IPS-20b (cell line): ENCODE data around the gene MYOF.

ENCODE experiments used
- H3K27ac ChIP-seq: one replicate; pipeline ENCODE4 v1.5.1; 2013; ENCODE audit warnings: low read length
- H3K27me3 ChIP-seq: 2 replicates; pipeline ENCODE4 v1.6.1; 2013; ENCODE audit warnings: mild to moderate bottlenecking, low read length, inconsistent platforms; ENCODE audit not compliant: insufficient read depth
- H3K36me3 ChIP-seq: 2 replicates; pipeline ENCODE4 v1.6.1; 2013; ENCODE audit warnings: low read depth, mild to moderate bottlenecking, inconsistent platforms, low read length, moderate library complexity; ENCODE audit not compliant: insufficient read depth
- H3K4me1 ChIP-seq: 2 replicates; pipeline ENCODE4 v1.6.1; 2013; ENCODE audit warnings: mild to moderate bottlenecking, control low read depth, inconsistent platforms, low read length, moderate library complexity; ENCODE audit not compliant: insufficient read depth
- H3K4me3 ChIP-seq: 2 replicates; pipeline ENCODE4 v1.5.1; 2013; ENCODE audit warnings: mild to moderate bottlenecking, low read length, inconsistent platforms
- H3K9ac ChIP-seq: 2 replicates; pipeline ENCODE4 v1.6.1; 2013; ENCODE audit warnings: low read depth, mild to moderate bottlenecking, inconsistent platforms, low read length, moderate library complexity
- H3K9me3 ChIP-seq: 2 replicates; pipeline ENCODE4 v1.6.1; 2013; ENCODE audit warnings: mild to moderate bottlenecking, low read depth, low read length, inconsistent platforms; ENCODE audit not compliant: insufficient read depth

MYOF gene, protein sequence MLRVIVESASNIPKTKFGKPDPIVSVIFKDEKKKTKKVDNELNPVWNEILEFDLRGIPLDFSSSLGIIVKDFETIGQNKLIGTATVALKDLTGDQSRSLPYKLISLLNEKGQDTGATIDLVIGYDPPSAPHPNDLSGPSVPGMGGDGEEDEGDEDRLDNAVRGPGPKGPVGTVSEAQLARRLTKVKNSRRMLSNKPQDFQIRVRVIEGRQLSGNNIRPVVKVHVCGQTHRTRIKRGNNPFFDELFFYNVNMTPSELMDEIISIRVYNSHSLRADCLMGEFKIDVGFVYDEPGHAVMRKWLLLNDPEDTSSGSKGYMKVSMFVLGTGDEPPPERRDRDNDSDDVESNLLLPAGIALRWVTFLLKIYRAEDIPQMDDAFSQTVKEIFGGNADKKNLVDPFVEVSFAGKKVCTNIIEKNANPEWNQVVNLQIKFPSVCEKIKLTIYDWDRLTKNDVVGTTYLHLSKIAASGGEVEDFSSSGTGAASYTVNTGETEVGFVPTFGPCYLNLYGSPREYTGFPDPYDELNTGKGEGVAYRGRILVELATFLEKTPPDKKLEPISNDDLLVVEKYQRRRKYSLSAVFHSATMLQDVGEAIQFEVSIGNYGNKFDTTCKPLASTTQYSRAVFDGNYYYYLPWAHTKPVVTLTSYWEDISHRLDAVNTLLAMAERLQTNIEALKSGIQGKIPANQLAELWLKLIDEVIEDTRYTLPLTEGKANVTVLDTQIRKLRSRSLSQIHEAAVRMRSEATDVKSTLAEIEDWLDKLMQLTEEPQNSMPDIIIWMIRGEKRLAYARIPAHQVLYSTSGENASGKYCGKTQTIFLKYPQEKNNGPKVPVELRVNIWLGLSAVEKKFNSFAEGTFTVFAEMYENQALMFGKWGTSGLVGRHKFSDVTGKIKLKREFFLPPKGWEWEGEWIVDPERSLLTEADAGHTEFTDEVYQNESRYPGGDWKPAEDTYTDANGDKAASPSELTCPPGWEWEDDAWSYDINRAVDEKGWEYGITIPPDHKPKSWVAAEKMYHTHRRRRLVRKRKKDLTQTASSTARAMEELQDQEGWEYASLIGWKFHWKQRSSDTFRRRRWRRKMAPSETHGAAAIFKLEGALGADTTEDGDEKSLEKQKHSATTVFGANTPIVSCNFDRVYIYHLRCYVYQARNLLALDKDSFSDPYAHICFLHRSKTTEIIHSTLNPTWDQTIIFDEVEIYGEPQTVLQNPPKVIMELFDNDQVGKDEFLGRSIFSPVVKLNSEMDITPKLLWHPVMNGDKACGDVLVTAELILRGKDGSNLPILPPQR (N-terminal part only)

GRCh38 chr10:93482145-93482834 lies at the start of gene MYOF:
Gene MYOF, minus strand, starts transcription at chr10:93482334. Its CDS starts 140 bp downstream, at chr10:93482194.
- H3K9ac ChIP-seq = peak within 1 kb of the TSS; percentile 81
- H3K4me1 ChIP-seq = peaks cover 4% of the 10 kb centered on the region; the same call in 1 of the 2 replicates
- H3K27ac ChIP-seq = no peak within 1 kb of the TSS
- no peaks in the 10 kb centered on the region for H3K36me3 ChIP-seq
- H3K4me3 ChIP-seq = peak within 1 kb of the TSS; percentile 94
- H3K9me3 ChIP-seq = no peaks in the 10 kb centered on the region
- H3K27me3 ChIP-seq = peaks cover 19% of the 10 kb centered on the region

GRCh38 chr10:93518531-93518930 lies 36.4 kb upstream of the MYOF start:
- Histone ChIP-seq H3K4me3 (no peak overlapping the region), H3K9me3 (peaks cover 28% of the 10 kb centered on the region), H3K36me3 (peaks cover 78% of the 10 kb centered on the region), H3K4me1 (no peaks in the 10 kb centered on the region), H3K27ac (no peak overlapping the region), H3K9ac (no peak overlapping the region), H3K27me3 (no peaks in the 10 kb centered on the region)

- H3K9me3 ChIP-seq = peaks cover 20% of the 10 kb centered on the region
Observed at GRCh38 chr10:93516006-93516380, 33.9 kb upstream of the MYOF start.

GRCh38 chr10:93515071-93516005 lies 33.2 kb upstream of the MYOF start:
- Histone ChIP-seq H3K27me3 (no peaks in the 10 kb centered on the region), H3K4me1 (no peaks in the 10 kb centered on the region), H3K9ac (no peak overlapping the region), H3K9me3 (peaks cover 14% of the 10 kb centered on the region), H3K36me3 (peaks cover 70% of the 10 kb centered on the region), H3K27ac (no peak overlapping the region), H3K4me3 (no peak overlapping the region)

More at GRCh38 chr10:93516006-93516380, 33.9 kb upstream of the MYOF start:
- Histone ChIP-seq H3K9ac (no peak overlapping the region), H3K4me1 (no peaks in the 10 kb centered on the region), H3K27ac (no peak overlapping the region), H3K36me3 (peaks cover 72% of the 10 kb centered on the region), H3K27me3 (no peaks in the 10 kb centered on the region), H3K4me3 (no peak overlapping the region)

- no peak overlapping the region for H3K27ac ChIP-seq
- peaks cover 7% of the 10 kb centered on the region for H3K9me3 ChIP-seq
- H3K9ac ChIP-seq = no peak overlapping the region
- H3K4me1 ChIP-seq = no peaks in the 10 kb centered on the region
- H3K27me3 ChIP-seq = no peaks in the 10 kb centered on the region
- no peak overlapping the region for H3K4me3 ChIP-seq
- peaks cover 62% of the 10 kb centered on the region for H3K36me3 ChIP-seq
Observed at GRCh38 chr10:93514521-93514920, 32.4 kb upstream of the MYOF start.

GRCh38 chr10:93513091-93513490 lies 31.0 kb upstream of the MYOF start:
- H3K4me1 ChIP-seq = no peaks in the 10 kb centered on the region
- H3K27me3 ChIP-seq = no peaks in the 10 kb centered on the region
- H3K27ac ChIP-seq = no peak overlapping the region
- peaks cover 58% of the 10 kb centered on the region for H3K36me3 ChIP-seq
- H3K4me3 ChIP-seq = no peak overlapping the region
- H3K9me3 ChIP-seq = no peaks in the 10 kb centered on the region
- H3K9ac ChIP-seq = no peak overlapping the region

- Histone ChIP-seq H3K27ac (no peak overlapping the region), H3K4me3 (no peak overlapping the region), H3K9ac (no peak overlapping the region), H3K9me3 (no peaks in the 10 kb centered on the region), H3K4me1 (no peaks in the 10 kb centered on the region), H3K27me3 (no peaks in the 10 kb centered on the region), H3K36me3 (peaks cover 57% of the 10 kb centered on the region)
Observed at GRCh38 chr10:93512565-93512964, 30.4 kb upstream of the MYOF start.

- H3K36me3 ChIP-seq = peaks cover 48% of the 10 kb centered on the region
- no peak overlapping the region for H3K4me3 ChIP-seq
- H3K27me3 ChIP-seq = no peaks in the 10 kb centered on the region
- no peaks in the 10 kb centered on the region for H3K9me3 ChIP-seq
- H3K4me1 ChIP-seq = no peaks in the 10 kb centered on the region
- H3K27ac ChIP-seq = no peak overlapping the region
- H3K9ac ChIP-seq = no peak overlapping the region
Observed at GRCh38 chr10:93509816-93510215, 27.7 kb upstream of the MYOF start.

GRCh38 chr10:93505075-93505474 lies 22.9 kb upstream of the MYOF start:
- Histone ChIP-seq H3K4me3 (no peak overlapping the region), H3K9ac (no peak overlapping the region), H3K36me3 (peaks cover 60% of the 10 kb centered on the region), H3K9me3 (no peaks in the 10 kb centered on the region), H3K27me3 (no peaks in the 10 kb centered on the region), H3K27ac (no peak overlapping the region), H3K4me1 (no peaks in the 10 kb centered on the region)

DNA sequence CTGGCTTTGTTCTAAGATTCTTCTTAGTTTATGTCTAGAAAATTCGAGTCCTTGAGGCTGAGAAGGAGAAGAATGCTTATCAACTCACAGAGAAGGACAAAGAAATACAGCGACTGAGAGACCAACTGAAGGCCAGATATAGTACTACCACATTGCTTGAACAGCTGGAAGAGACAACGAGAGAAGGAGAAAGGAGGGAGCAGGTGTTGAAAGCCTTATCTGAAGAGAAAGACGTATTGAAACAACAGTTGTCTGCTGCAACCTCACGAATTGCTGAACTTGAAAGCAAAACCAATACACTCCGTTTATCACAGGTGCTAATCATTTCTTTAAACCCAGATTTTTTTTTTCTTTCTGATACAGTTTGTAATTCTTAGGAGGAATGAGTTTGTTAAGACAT lies 20.9 kb upstream of the MYOF start:
- no peaks in the 10 kb centered on the region for H3K27me3 ChIP-seq
- H3K9me3 ChIP-seq = no peaks in the 10 kb centered on the region
- H3K4me1 ChIP-seq = no peaks in the 10 kb centered on the region
- H3K9ac ChIP-seq = no peak overlapping the region
- no peak overlapping the region for H3K27ac ChIP-seq
- H3K4me3 ChIP-seq = no peak overlapping the region
- peaks cover 56% of the 10 kb centered on the region for H3K36me3 ChIP-seq
